ENCODE results near the gene MYO10.

MYO10 gene

DNA sequence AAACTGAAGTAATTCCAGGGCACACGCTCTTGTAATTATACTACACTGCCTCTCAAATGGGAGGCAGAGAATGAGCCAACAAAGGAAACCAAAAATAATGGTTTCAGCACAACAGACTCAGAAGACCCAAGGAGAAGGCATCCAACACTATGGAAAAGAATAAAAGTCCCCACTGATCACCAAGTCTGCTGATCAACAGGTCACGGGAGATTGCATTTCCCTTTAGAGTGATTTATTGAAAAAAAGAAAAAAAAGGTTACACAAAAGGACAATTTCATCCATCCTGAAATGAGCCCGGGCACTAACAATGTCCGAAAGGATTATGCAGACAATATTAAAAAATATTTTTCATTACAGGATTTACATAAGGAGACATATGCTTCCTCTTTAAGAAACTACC is 28.8 kb downstream of the MYO10 start:
- TF ChIP-seq ZNF70 (CRISPR knock-in tag; IDR thresholded peaks at IDR 0.05) (no peak), OSR1 (CRISPR knock-in tag; IDR thresholded peaks at IDR 0.05) (no peak), GLIS3 (CRISPR knock-in tag; IDR thresholded peaks at IDR 0.05) (no peak), ISL1 (CRISPR knock-in tag; IDR thresholded peaks at IDR 0.05) (no peak), ZNF8 (CRISPR knock-in tag; IDR thresholded peaks at IDR 0.05) (no peak), ZFP3 (CRISPR knock-in tag; IDR thresholded peaks at IDR 0.05) (no peak), TCF4 (CRISPR knock-in tag; IDR thresholded peaks at IDR 0.05; ENCODE audit: borderline replicate concordance) (no peak), ARNTL (CRISPR knock-in tag; IDR thresholded peaks at IDR 0.05; ENCODE audit: borderline replicate concordance, low read depth) (no peak), PPARA (CRISPR knock-in tag; IDR thresholded peaks at IDR 0.05; ENCODE audit: borderline replicate concordance) (no peak), BACH2 (CRISPR knock-in tag; IDR thresholded peaks at IDR 0.05; ENCODE audit: borderline replicate concordance) (no peak), CSDC2 (CRISPR knock-in tag; IDR thresholded peaks at IDR 0.05) (no peak), RARB (CRISPR knock-in tag; IDR thresholded peaks at IDR 0.05) (no peak), SNAI2 (CRISPR knock-in tag; IDR thresholded peaks at IDR 0.05) (no peak), ESRRG (CRISPR knock-in tag; IDR thresholded peaks at IDR 0.05) (no peak), ZFP30 (CRISPR knock-in tag; IDR thresholded peaks at IDR 0.05) (no peak)
- TF ChIP-seq, protein P1, sequence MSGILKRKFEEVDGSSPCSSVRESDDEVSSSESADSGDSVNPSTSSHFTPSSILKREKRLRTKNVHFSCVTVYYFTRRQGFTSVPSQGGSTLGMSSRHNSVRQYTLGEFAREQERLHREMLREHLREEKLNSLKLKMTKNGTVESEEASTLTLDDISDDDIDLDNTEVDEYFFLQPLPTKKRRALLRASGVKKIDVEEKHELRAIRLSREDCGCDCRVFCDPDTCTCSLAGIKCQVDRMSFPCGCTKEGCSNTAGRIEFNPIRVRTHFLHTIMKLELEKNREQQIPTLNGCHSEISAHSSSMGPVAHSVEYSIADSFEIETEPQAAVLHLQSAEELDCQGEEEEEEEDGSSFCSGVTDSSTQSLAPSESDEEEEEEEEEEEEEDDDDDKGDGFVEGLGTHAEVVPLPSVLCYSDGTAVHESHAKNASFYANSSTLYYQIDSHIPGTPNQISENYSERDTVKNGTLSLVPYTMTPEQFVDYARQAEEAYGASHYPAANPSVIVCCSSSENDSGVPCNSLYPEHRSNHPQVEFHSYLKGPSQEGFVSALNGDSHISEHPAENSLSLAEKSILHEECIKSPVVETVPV (CRISPR knock-in tag; IDR thresholded peaks at IDR 0.05) = no peak
- TF ChIP-seq, protein P2, sequence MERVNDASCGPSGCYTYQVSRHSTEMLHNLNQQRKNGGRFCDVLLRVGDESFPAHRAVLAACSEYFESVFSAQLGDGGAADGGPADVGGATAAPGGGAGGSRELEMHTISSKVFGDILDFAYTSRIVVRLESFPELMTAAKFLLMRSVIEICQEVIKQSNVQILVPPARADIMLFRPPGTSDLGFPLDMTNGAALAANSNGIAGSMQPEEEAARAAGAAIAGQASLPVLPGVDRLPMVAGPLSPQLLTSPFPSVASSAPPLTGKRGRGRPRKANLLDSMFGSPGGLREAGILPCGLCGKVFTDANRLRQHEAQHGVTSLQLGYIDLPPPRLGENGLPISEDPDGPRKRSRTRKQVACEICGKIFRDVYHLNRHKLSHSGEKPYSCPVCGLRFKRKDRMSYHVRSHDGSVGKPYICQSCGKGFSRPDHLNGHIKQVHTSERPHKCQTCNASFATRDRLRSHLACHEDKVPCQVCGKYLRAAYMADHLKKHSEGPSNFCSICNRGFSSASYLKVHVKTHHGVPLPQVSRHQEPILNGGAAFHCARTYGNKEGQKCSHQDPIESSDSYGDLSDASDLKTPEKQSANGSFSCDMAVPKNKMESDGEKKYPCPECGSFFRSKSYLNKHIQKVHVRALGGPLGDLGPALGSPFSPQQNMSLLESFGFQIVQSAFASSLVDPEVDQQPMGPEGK (CRISPR knock-in tag; IDR thresholded peaks at IDR 0.05; ENCODE audit: borderline replicate concordance) = no peak
- TF ChIP-seq, protein P3, sequence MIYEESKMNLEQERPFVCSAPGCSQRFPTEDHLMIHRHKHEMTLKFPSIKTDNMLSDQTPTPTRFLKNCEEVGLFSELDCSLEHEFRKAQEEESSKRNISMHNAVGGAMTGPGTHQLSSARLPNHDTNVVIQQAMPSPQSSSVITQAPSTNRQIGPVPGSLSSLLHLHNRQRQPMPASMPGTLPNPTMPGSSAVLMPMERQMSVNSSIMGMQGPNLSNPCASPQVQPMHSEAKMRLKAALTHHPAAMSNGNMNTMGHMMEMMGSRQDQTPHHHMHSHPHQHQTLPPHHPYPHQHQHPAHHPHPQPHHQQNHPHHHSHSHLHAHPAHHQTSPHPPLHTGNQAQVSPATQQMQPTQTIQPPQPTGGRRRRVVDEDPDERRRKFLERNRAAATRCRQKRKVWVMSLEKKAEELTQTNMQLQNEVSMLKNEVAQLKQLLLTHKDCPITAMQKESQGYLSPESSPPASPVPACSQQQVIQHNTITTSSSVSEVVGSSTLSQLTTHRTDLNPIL (CRISPR knock-in tag; IDR thresholded peaks at IDR 0.05; ENCODE audit: low read depth) = no peak
- ATAC-seq = no peak

DNA sequence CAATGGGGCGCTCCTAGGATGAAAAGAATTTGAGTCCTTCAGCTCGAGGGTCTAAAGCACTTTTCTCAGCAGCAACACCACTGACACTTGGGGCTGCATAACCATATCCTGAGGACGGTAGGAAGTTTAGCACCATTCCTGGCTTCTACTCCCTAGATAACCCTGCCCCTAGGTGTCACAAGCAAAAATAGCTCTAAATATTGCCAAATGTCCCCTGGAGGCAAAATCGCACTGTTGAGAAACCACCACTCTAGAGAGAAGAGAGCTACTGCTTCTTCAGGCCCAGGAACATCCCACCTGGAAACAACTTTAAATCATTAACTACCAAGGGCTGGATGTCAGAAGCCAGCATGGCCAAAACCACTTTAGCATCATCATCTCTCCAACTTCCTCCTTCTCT is 29.8 kb downstream of the MYO10 start:
- ATAC-seq = no peak
- no peak for TF ChIP-seq TCF4 (CRISPR knock-in tag; IDR thresholded peaks at IDR 0.05; ENCODE audit: borderline replicate concordance)
- TF ChIP-seq, protein P1 (CRISPR knock-in tag; IDR thresholded peaks at IDR 0.05) = no peak

DNA sequence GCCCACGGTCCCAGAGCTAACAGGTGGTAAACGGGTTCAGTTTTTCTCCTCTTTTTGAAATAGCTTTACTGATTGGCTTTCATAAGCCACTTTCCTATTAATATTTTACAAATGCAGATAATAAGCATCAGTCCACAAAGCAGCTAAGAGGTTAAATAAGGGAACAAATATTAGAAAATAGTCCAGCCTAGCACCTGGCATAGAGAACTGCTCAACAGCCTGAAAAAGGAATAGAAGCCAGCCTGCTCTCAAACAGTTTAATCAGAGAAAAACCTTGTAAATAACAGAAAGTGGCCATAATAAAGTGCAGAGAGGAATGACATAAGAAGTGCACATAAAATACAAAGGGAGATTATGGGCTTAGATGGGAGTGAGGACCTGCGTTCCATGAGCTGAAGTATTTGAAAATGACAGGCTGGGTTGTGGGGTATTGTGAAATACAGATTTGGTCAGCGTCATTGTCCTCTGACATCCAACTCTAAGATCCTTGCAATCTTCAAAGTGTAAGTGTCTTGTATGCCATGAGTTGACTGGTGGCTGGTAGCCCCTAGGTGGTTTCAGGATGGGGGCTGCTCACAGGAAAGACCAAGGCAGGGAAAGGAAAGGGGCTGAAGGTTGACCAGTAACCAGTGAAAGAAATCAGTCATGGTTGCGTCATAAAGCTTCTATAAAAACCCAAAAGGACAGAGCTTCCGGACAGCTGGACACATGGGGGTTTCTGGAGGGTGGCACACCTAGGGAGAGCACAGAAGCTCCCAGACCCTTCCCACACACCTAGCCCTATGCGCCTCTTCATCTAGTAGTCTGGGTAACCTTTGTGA is 32.4 kb downstream of the MYO10 start:
- TF ChIP-seq ZFP3 (CRISPR knock-in tag; IDR thresholded peaks at IDR 0.05) = no peak
- no peak for TF ChIP-seq BACH2 (CRISPR knock-in tag; IDR thresholded peaks at IDR 0.05; ENCODE audit: borderline replicate concordance)
- no peak for TF ChIP-seq ZNF70 (CRISPR knock-in tag; IDR thresholded peaks at IDR 0.05)
- TF ChIP-seq ISL1 (CRISPR knock-in tag; IDR thresholded peaks at IDR 0.05) = no peak
- ATAC-seq = no peak

DNA sequence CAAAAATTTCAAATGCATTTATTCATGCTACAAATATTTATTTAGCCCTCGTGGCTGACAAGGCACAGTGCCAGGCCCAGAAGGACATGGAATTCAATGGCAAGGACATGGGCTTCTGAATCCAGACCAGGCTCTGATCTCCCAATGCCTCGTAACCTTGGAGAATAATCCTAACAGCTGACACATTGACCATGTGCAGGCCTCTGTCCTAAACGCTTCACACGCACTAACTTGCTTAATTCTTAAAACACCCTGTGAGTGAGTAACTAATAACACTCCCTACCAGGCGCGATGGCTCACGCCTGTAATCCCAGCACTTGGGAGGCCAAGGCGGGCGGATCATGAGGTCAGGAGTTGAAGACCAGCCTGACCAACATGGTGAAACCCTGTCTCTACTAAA is 33.2 kb downstream of the MYO10 start:
- ATAC-seq = no peak
- TF ChIP-seq ZNF70 (CRISPR knock-in tag; IDR thresholded peaks at IDR 0.05) = no peak
- no peak for TF ChIP-seq GLIS3 (CRISPR knock-in tag; IDR thresholded peaks at IDR 0.05)
- TF ChIP-seq ZNF8 (CRISPR knock-in tag; IDR thresholded peaks at IDR 0.05) = no peak
- no peak for TF ChIP-seq ARNTL (CRISPR knock-in tag; IDR thresholded peaks at IDR 0.05; ENCODE audit: borderline replicate concordance, low read depth)
- no peak for TF ChIP-seq RARB (CRISPR knock-in tag; IDR thresholded peaks at IDR 0.05)
- no peak for TF ChIP-seq ZFP30 (CRISPR knock-in tag; IDR thresholded peaks at IDR 0.05)
- TF ChIP-seq ZC3H10 (CRISPR knock-in tag; IDR thresholded peaks at IDR 0.05) = no peak
- TF ChIP-seq CSDC2 (CRISPR knock-in tag; IDR thresholded peaks at IDR 0.05) = no peak
- TF ChIP-seq ZFP3 (CRISPR knock-in tag; IDR thresholded peaks at IDR 0.05) = no peak
- no peak for TF ChIP-seq ISL1 (CRISPR knock-in tag; IDR thresholded peaks at IDR 0.05)
- TF ChIP-seq, protein P1 (CRISPR knock-in tag; IDR thresholded peaks at IDR 0.05) = no peak
- TF ChIP-seq, protein P3 (CRISPR knock-in tag; IDR thresholded peaks at IDR 0.05; ENCODE audit: low read depth) = no peak
- TF ChIP-seq ESRRG (CRISPR knock-in tag; IDR thresholded peaks at IDR 0.05) = no peak
